Neural cell (in vitro differentiated cells): ENCODE measurements around the gene ALPG. TPM values are rescaled to one million over a fixed set of nuclear protein-coding genes. Genes with fewer than 3 reads are reported as not detected.
"Not testable (repeated sequence)": the region's sequence is repeated elsewhere in the genome, so short reads cannot be mapped to it uniquely, and the experiment has no call there.

Source experiments
- H2AFZ ChIP-seq: fragments of 200-600, 300-800 bp; sonication (generic), shearing (Covaris generic); 2 replicates; pipeline ENCODE4 v1.6.0; 2014; ENCODE audit warnings: low read depth, mild to moderate bottlenecking, antibody characterized with exemption, low read length, moderate library complexity
- H3F3A ChIP-seq: fragments of 200-600 bp; shearing (Covaris generic); 2 replicates; pipeline ENCODE4 v1.6.1; 2016; ENCODE audit warnings: mild to moderate bottlenecking, moderate library complexity, mixed read lengths, antibody characterized with exemption, low read length; ENCODE audit not compliant: insufficient read depth, poor library complexity, severe bottlenecking
- H3K27ac ChIP-seq: fragments of 200-600, 300-800 bp; sonication (generic), shearing (Covaris generic); 2 replicates; pipeline ENCODE4 v1.5.1; 2014; ENCODE audit warnings: mild to moderate bottlenecking, low read length, moderate library complexity
- H3K27me3 ChIP-seq: fragments of 300-800, 200-600 bp; sonication (generic), shearing (Covaris generic); 2 replicates; pipeline ENCODE4 v1.6.0; 2014; ENCODE audit warnings: mild to moderate bottlenecking, low read depth, low read length, moderate library complexity; ENCODE audit not compliant: insufficient read depth
- H3K36me3 ChIP-seq: fragments of 300-800, 200-600 bp; sonication (generic), shearing (Covaris generic); 2 replicates; pipeline ENCODE4 v1.5.1; 2014; ENCODE audit warnings: mild to moderate bottlenecking, antibody characterized with exemption, low read length, moderate library complexity; ENCODE audit not compliant: insufficient read depth
- H3K4me2 ChIP-seq: fragments of 300-800, 200-600 bp; sonication (generic), shearing (Covaris generic); 2 replicates; pipeline ENCODE4 v1.6.0; 2014; ENCODE audit warnings: mild to moderate bottlenecking, low read length
- H3K4me3 ChIP-seq: fragments of 300-800, 200-600 bp; sonication (generic), shearing (Covaris generic); 2 replicates; pipeline ENCODE4 v1.5.1; 2014; ENCODE audit warnings: mild to moderate bottlenecking, low read length, moderate library complexity
- H3K79me2 ChIP-seq: fragments of 200-600 bp; shearing (Covaris generic); replicated peaks from 2 replicates; pipeline ENCODE4 v1.6.0; 2014; ENCODE audit warnings: mild to moderate bottlenecking, low read length, moderate library complexity; ENCODE audit not compliant: insufficient read depth
- H3K9ac ChIP-seq: fragments of 300-800, 200-600 bp; sonication (generic), shearing (Covaris generic); 2 replicates; pipeline ENCODE4 v1.6.1; 2016; ENCODE audit warnings: mild to moderate bottlenecking, low read length, mixed read lengths
- H3K9me2 ChIP-seq: fragments of 200-600 bp; shearing (Covaris generic); 2 replicates; pipeline ENCODE4 v1.6.1; 2016; ENCODE audit warnings: mild to moderate bottlenecking, low read length, mixed read lengths; ENCODE audit not compliant: insufficient read depth
- H3K9me3 ChIP-seq: fragments of 200-600, 300-800 bp; sonication (generic), shearing (Covaris generic); 2 replicates; pipeline ENCODE4 v1.6.1; 2016; ENCODE audit warnings: mild to moderate bottlenecking, mixed run types, low read length, moderate library complexity, mixed read lengths
- H4K20me1 ChIP-seq: fragments of 200-600 bp; shearing (Covaris generic); 2 replicates; pipeline ENCODE4 v1.6.1; 2016; ENCODE audit warnings: mild to moderate bottlenecking, mixed run types; ENCODE audit not compliant: insufficient read depth
- EZH2 ChIP-seq: fragments of 200-600, 300-800 bp; shearing (Covaris generic), sonication (generic); IDR thresholded peaks from 2 replicates; pipeline ENCODE4 v1.6.1; 2014; ENCODE audit warnings: antibody characterized with exemption, low read length, borderline replicate concordance, mild to moderate bottlenecking; ENCODE audit not compliant: insufficient read depth, poor library complexity, severe bottlenecking
- MXI1 ChIP-seq: fragments of 450-650 bp; conservative IDR thresholded peaks from 2 replicates; pipeline ENCODE4 v1.6.1; 2014; ENCODE audit warnings: antibody characterized with exemption, mild to moderate bottlenecking; ENCODE audit not compliant: poor library complexity, severe bottlenecking
- POLR2AphosphoS5 ChIP-seq: IDR thresholded peaks from 2 replicates; pipeline ENCODE4 v1.6.1; 2012
- RAD21 ChIP-seq: fragments of 450-650 bp; conservative IDR thresholded peaks from 2 replicates; pipeline ENCODE4 v1.6.1; 2014; ENCODE audit warnings: antibody characterized with exemption, mild to moderate bottlenecking, moderate library complexity
- SMC3 ChIP-seq: fragments of 450-650 bp; conservative IDR thresholded peaks from 2 replicates; pipeline ENCODE4 v1.6.1; 2014; ENCODE audit warnings: antibody characterized with exemption, mild to moderate bottlenecking, moderate library complexity; ENCODE audit not compliant: poor library complexity
- TAF1 ChIP-seq: IDR thresholded peaks from 2 replicates; pipeline ENCODE4 v1.6.1; 2012; ENCODE audit warnings: low read depth
- polyA plus RNA-seq: library from polyadenylated mRNA; depleted of rRNA; stranded (reverse); fragments of >200 nt; gene quantifications from 2 replicates; pipeline ENCODE4 v1.2.3, GENCODE V29; 2014
- TF ChIP-seq, protein P1 (sequence below): IDR thresholded peaks from 2 replicates; pipeline ENCODE4 v1.6.1; 2012; ENCODE audit warnings: borderline replicate concordance
- TF ChIP-seq, protein P2 (sequence below): fragments of 450-650 bp; IDR thresholded peaks from 2 replicates; pipeline ENCODE4 v1.5.1; 2014; ENCODE audit warnings: antibody characterized with exemption, mild to moderate bottlenecking, moderate library complexity; ENCODE audit not compliant: poor library complexity, severe bottlenecking

ALPG gene
- polyA plus RNA-seq, 1 donor from 2014 or later = not detected

- not testable (repeated sequence) for H3K36me3 ChIP-seq, H3K4me2 ChIP-seq, H3K4me3 ChIP-seq, H3K9ac ChIP-seq, H4K20me1 ChIP-seq, H3K79me2 ChIP-seq, H3K27me3 ChIP-seq, H3K9me3 ChIP-seq, H2AFZ ChIP-seq, H3K9me2 ChIP-seq, H3K27ac ChIP-seq, H3F3A ChIP-seq
These were observed 36.4 kb downstream of the ALPG start for GRCh38 chr2:232443047-232443446.

DNA sequence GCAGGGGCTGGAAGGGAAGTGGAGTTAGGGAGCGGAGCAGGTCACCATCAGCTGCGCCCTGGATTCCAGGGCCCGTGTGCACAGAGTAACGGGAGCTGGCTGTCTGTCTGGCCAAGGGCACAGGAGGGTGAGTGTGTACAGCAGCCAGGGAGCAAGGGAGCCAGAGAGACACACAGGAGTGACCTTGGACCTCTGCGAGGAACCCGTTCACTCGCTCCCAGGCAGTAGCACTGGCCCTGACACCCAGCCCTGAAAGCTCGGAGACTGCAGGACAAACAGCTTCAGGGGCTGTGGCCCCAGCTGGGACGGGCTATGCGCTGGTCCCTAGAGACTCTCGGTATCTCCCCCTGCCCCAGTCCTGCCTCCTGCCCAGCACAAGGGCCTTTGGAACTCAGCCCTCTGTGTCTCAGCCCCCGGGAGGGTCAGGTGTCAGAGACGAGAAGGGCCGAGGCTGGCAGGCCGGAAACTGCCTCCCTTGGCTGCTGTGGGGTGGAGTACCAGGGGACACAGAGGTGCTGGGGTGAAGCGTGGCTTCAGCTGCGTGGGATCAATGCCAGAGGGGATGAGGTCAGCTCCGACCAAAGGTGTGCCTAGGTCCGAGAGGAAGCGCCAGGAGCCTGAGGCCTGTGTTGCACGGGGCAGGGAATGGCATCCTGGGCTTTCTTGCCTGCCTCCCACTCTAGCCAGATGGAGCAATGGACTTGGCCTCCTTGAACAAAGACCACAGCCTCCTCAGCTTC is 37.2 kb downstream of the ALPG start:
- H3K36me3 ChIP-seq, H3K27me3 ChIP-seq, H4K20me1 ChIP-seq, H2AFZ ChIP-seq, H3K4me3 ChIP-seq, H3K9me3 ChIP-seq, H3K9me2 ChIP-seq, H3K4me2 ChIP-seq, H3K27ac ChIP-seq, H3K9ac ChIP-seq, H3K79me2 ChIP-seq, H3F3A ChIP-seq: not testable (repeated sequence)

DNA sequence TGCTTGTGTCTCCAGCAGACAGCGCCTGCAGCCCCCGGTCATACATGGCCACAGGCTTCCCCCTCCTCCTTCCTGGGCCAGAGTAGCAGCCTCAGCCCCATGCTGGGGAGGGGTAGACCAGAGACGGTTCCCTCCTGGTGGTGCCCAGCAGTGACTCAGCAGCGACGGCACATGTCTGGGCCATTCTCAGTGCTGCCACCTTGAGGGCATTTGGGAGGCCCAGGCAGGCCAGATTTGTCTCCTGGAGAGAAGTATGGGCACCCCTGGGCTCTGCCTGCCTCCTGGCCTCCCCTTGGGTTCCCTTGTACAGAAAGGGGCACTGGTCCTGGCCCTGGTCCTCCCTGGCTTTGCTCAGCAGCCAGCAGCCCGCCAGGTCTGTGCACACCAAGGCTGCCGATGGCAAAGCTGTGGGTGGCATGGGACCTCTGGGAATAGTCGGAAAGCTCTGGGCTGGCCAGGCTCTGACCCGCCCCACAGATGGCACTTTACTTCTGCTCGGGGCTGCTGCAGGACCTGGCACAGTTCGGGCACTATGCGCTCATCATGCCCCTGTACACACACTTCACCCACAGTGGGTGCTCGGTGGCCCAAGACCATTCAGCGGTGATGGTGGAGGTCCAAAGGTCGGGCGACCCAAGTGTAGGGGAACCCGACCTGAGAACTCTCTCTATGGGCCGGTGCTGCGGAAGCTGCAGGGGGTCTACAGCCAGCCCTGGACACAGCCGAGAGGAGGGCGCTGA is 37.9 kb downstream of the ALPG start:
- H3K9me3 ChIP-seq = no peaks in the 10 kb centered on the region
- H3K4me3 ChIP-seq = no peak overlapping the region
- no peaks in the 10 kb centered on the region for H3F3A ChIP-seq
- no peak overlapping the region for H3K27ac ChIP-seq
- H3K9me2 ChIP-seq = no peaks in the 10 kb centered on the region
- no peaks in the 10 kb centered on the region for H3K36me3 ChIP-seq
- no peak overlapping the region for H3K4me2 ChIP-seq
- no peak for TF ChIP-seq EZH2
- TF ChIP-seq POLR2AphosphoS5 = no peak
- no peak for TF ChIP-seq TAF1
- TF ChIP-seq SMC3 = no peak
- TF ChIP-seq, protein P1, sequence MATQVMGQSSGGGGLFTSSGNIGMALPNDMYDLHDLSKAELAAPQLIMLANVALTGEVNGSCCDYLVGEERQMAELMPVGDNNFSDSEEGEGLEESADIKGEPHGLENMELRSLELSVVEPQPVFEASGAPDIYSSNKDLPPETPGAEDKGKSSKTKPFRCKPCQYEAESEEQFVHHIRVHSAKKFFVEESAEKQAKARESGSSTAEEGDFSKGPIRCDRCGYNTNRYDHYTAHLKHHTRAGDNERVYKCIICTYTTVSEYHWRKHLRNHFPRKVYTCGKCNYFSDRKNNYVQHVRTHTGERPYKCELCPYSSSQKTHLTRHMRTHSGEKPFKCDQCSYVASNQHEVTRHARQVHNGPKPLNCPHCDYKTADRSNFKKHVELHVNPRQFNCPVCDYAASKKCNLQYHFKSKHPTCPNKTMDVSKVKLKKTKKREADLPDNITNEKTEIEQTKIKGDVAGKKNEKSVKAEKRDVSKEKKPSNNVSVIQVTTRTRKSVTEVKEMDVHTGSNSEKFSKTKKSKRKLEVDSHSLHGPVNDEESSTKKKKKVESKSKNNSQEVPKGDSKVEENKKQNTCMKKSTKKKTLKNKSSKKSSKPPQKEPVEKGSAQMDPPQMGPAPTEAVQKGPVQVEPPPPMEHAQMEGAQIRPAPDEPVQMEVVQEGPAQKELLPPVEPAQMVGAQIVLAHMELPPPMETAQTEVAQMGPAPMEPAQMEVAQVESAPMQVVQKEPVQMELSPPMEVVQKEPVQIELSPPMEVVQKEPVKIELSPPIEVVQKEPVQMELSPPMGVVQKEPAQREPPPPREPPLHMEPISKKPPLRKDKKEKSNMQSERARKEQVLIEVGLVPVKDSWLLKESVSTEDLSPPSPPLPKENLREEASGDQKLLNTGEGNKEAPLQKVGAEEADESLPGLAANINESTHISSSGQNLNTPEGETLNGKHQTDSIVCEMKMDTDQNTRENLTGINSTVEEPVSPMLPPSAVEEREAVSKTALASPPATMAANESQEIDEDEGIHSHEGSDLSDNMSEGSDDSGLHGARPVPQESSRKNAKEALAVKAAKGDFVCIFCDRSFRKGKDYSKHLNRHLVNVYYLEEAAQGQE = no peak
- TF ChIP-seq RAD21 = no peak
- TF ChIP-seq, protein P2, sequence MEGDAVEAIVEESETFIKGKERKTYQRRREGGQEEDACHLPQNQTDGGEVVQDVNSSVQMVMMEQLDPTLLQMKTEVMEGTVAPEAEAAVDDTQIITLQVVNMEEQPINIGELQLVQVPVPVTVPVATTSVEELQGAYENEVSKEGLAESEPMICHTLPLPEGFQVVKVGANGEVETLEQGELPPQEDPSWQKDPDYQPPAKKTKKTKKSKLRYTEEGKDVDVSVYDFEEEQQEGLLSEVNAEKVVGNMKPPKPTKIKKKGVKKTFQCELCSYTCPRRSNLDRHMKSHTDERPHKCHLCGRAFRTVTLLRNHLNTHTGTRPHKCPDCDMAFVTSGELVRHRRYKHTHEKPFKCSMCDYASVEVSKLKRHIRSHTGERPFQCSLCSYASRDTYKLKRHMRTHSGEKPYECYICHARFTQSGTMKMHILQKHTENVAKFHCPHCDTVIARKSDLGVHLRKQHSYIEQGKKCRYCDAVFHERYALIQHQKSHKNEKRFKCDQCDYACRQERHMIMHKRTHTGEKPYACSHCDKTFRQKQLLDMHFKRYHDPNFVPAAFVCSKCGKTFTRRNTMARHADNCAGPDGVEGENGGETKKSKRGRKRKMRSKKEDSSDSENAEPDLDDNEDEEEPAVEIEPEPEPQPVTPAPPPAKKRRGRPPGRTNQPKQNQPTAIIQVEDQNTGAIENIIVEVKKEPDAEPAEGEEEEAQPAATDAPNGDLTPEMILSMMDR = peak; percentile 50
- TF ChIP-seq MXI1 = no peak
- H2AFZ ChIP-seq = no peak overlapping the region
- H3K27me3 ChIP-seq = no peaks in the 10 kb centered on the region
- no peak overlapping the region for H3K9ac ChIP-seq
- no peaks in the 10 kb centered on the region for H3K79me2 ChIP-seq
- no peaks in the 10 kb centered on the region for H4K20me1 ChIP-seq

GRCh38 chr2:232445149-232445885 is 38.7 kb downstream of the ALPG start:
- not testable (repeated sequence) for H3K4me3 ChIP-seq, H3K27me3 ChIP-seq, H3K9ac ChIP-seq, H3K4me2 ChIP-seq, H3K9me2 ChIP-seq, H3K36me3 ChIP-seq, H2AFZ ChIP-seq, H4K20me1 ChIP-seq, H3K9me3 ChIP-seq, H3F3A ChIP-seq, H3K79me2 ChIP-seq, H3K27ac ChIP-seq
